HCEC 1CT (cell line): ENCODE measurements around the gene MORF4L1.
"Not testable (repeated sequence)": the region's sequence is repeated elsewhere in the genome, so short reads cannot be mapped to it uniquely, and the experiment has no call there.

Experiments used
- DNase-seq: peaks from one replicate; pipeline ENCODE4 v3.0.0-alpha.2; 2017

Gene MORF4L1

DNA sequence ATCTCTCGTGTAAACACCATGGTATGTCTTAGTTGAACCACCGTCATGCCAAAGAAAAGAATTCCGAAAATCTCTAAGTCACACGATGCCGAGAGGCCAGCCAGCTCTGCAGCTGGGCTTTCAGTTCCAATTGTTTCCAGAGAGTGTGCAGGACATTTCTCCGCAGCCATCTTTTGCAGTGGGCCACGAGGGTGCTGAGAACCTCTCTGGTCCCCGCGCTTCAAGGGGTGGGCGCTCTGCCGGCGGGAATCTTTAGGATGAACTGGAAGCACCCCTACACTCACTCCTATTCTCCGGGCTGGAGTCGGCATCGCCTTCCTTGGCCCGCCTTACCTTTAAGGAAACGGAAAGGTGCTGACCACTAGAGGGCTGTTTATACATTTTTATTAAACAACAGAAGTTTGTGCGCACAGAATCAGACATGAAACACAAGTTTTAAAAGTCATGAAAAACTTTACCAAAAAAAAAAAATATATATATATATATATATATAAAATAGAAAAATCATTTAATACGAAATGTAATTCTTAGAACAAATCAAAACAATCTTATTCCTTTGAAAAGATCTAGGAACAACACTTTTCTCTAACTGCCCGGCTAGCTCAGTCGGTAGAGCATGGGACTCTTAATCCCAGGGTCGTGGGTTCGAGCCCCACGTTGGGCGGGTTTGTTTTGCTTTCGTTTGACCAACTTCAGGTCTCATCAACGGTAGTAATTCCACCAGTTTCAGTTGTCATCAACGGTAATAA lies 12.5 kb upstream of the MORF4L1 start:
- DNase-seq, result peak; percentile 83

DNA sequence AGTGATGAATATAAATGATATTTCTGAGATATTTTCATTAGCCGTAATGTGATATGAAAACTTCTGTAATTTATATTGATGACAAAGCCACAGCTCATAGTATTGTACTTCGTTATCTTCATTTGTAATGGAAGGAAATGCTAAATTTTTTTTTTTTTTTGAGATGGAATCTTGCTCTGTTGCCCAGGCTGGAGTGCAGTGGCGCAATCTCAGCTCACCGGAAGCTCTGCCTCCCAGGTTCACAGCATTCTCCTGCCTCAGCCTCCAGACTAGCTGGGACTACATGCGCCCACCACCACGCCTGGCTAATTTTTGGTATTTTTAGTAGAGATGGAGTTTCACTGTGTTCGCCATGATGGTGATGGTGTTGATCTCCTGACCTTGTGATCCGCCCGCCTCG lies 7.1 kb upstream of the MORF4L1 start:
- DNase-seq, result not testable (repeated sequence)

DNA sequence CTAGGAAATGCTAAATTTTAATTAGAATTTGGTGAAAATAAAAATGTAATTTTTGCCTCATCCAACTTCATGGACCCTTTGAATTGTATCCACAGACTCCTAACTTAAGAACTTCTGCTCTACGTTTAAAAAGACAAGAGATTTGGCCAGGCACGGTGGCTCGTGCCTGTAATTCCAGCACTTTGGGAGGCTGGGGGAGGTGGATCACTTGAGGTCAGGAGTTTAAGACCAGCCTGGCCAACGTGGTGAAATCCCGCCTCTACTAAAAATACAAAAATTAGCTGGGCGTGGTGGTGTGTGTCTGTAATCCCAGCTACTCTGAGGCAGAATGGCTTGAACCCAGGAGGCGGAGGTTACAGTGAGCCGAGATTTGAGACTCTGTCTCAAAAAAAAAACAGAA lies 6.7 kb upstream of the MORF4L1 start:
- DNase-seq, result not testable (repeated sequence)

DNA sequence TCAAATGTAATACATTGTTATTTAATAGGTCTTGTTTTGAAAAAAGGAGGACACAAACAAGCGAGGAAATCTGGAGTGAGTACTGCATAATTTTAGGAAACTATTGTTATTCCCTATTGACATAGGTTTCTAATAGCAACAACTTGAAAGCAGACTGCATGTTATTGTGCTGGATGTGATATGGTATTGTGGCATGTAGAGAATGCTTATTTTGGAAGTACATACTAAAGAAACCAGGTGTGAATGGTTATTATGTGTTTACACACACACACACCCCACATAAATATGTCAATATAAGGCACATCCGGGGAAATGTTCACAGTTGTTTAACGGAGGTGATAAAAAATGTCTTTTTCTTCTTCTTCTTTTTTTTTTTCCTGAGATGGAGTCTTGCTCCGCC lies 5.9 kb upstream of the MORF4L1 start:
- no peak for DNase-seq

DNA sequence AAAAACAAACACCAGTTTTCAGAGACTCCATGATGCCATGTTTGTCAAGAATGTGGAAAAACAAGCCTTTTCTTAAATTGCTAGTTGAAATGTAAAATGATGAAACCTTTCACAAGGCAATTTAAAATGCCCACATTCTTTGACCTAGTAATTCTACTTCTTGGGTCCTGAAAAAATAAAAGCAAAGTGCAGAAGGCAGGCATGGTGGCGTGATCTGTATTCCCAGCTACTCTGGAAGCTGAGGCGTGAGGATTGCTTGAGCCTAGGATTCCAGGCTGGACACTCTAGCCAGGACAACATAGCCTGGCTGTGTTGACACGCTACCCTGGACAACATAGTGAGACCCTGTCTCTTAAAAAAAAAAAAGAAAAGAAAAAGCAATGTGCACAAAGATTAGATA lies 4.3 kb upstream of the MORF4L1 start:
- no peak for DNase-seq

DNA sequence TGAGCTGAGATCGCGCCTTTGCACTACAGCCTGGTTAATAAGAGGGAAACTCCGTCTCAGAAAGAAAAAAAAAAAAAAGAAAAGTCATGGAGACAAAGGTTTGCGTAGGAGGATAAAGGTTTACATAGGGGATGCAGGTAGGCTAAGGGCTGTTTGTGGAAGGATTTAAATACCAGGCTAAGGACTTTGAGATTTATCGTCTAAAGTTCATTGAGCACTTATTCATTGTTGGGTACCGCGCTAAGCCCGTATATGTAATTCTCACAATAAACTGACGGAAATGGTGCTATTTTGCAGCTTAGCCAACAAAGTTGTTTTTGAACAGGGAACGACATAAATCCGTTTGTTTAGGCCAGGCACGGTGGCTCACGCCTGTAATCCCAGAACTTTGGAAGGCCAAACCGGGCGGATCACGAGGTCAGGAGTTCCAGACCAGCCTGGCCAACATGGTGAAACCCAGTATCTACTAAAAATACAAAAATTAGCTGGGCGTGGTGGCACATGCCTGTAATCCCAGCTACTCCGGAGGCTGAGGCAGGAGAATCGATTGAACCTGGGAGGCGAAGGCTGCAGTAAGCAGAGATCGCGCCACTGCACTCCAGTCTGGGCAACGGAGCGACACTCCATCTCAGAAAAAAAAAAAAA lies 1.1 kb upstream of the MORF4L1 start:
- not testable (repeated sequence) for DNase-seq

DNA sequence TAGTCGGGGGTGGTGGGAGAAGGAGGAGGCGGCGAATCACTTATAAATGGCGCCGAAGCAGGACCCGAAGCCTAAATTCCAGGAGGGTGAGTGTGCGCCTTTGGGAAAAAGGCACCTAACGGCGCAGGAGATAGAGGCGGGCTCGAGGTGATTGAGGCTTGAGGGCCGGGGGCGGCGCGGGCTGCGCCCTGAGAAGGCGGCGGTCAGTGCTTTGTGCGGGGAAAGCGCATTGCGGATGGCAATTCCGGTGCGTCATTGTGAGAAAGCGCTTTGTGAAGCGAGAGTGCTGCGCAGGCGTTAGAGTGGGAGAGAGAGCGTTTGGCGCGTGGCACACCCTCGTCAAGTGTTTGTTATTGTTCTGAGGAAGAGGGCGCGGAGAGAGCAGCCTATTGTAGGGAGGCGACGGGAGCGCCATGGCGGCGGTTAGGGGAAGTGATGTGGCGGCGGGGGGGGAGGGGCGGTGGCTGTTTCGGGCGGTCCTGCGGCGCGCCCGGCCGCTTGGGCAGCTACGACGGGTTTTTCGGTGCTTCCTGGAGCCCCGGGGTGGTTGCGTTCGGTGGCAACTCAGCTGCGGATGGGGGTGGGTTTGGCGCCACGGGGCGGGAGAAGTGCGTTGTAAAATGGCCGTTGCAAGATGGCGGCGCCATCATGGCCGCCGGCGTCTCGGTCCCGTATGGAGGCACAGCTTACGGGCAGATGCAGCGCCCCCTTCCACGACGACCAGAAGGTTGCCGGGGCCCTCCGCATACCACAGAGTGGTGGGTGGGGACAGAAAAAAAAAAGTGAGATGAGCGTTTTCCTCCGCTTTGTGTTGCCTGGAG lies 492 bp downstream of the MORF4L1 start:
- peak; percentile 89 for DNase-seq

DNA sequence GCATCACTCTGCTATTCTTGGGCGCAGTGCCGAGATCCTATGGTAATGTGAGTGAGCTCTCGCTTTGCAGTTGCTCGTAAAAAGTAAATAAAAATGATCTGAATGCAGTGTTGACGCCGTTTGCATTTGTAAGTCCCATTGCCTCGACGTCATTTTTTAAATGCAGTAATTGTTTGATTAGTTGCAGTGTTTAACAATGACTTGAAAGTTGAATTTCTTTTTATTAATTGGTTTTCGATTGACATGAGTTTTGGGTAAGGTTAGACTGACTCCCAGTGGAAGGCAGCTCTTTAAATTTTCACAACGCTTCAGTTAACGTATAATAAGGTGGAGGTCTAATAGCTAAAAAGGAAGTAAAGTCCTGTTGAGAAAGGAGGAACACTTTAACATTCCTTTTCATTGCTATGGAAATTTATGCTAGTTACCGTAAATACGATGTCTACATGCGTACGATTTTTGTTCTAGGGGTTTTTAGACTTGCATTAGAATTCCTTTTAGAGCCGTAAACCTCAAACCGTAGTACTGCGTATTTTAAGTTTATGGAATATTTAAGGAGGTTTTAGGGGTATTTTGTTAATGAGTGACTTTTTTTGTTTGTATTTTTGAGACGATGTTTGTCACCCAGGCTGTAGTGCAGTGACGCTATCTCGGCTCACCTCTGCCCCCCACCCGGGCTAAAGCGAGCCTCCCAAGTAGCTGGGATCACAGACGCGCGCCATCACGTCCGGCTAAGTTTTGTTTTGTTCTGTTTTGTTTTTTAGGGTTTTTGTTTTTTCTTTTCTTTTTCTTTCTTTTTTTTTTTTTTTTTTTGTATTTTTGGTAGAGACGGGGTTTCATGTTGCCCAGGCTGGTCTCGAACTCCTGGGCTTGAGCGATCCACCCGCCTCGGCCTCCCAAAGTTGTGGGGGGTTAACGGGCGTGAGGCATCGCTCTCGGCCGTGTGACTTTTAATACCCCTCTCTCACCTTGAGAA lies 1.4 kb downstream of the MORF4L1 start:
- DNase-seq, result peak; percentile 23

DNA sequence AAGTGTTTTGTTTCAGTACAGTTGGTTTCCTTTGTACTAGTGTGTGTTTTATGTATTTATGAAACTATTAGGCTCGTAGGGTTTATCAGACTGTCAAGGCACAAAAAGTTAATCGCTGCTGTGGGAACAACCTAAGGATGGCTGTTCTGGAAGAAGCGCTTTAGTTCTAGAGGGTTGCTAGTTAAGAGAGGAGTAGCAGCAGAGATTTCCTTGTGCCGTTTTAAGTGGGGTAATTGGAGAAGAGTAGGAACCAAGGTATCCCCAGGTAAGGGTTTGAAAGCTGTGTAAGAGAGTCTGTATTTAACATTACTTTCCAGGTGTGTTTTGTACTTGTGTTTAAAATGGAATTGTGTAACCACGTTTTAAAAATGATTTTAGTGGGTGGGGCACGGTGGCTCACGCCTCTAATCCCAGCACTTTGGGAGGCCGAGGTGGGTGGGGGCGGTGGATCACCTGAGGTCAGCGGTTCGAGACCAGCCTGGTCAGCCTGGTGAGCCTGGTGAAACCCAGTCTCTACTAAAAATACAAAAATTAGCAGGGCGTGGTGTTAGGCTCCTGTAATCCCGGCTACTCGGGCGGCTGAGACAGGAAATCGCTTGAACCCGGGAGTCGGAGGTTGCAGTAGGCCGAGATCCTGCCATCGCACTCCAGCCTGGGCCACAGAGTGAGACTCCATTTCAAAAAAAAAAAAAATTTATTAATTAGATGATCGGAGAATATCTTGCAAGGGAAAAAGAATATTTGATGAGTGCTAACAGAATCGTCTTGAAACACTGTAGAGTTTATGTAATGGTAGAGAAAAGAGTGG lies 2.6 kb downstream of the MORF4L1 start:
- DNase-seq, result no peak

DNA sequence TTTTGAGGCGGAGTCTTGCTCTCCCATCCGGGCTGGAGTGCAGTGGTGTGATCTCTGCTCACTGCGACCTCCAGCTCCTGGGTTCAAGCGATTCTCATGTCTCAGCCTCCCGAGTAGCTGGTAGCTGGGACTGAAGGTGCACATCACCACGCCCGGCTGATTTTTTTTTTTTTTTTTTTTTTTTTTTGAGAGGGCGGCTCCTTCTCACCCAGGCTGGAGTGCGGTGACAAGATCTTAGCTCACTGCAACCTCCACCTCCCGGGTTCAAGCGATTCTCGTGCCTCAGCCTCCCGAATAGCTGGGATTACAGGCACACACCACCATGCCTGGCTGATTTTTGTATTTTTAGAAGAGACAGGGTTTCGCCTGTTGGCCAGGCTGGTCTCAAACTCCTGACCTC lies 4.3 kb downstream of the MORF4L1 start:
- not testable (repeated sequence) for DNase-seq

DNA sequence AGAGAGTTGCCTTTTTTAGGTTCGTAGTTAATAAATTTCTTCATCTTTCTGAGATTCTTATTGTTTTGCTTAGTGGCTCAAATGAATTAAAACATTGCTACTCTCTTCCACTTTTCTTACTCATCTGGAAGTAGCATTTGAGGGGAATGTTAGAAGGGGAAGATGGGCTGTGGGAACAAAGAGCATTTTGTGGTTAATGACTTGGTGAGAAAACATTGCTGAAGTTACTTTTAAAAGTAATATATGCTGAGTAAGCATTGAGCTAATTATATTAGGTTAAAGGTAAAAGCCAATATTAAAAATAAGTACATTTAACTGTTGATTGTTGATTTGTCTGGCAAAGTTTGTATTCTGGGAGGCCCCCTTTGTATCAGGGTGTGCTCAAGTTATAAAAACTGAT lies 5.7 kb downstream of the MORF4L1 start:
- peak; percentile 40 for DNase-seq

DNA sequence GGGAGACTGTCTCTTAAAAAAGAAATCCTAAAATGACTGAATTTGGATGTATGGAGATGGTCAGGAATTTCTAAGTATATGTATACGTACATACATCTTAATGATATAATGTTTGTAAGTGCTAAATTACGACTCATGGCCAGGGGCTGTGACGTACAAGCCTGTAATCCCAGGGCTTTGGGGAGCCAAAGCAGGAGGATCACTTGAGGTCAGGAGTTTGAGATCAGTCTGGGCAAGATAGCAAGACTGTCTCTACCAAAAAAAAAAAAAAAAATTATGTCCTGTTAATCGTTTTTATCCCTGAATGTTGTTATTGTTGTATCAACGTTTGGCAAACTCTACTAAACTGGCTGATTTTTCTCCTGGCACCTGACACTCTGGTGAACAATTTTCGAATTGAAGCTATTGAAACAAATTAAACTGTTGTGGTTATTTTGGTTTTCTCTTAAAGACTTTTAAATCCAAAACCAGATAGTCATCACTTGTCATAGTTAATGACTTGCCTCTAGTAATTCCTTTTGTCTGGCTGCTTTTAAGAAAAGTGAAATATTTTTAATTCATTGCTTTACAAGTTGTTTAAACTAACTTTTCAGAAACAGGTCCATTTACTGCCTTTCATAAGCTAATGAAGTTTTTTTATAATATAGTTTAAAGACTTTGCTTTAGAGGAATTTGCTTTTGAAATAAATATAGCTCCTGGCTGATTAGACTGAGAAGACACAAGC lies 7.0 kb downstream of the MORF4L1 start:
- DNase-seq, result no peak

DNA sequence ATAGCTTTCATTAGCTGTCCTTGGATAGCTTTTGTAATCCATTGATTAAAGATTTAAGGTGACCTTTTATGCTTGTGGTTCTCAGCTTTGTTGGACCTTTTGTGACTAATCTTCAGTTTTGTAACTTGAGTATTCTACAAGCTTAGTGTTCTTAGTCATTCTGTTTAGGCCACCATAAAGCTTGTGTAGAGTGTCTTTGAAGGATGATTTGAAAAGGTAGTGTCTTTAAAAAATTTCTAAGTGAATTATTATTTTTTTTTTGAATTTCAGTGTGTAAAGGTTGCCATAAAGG lies 7.5 kb downstream of the MORF4L1 start:
- peak; percentile 74 for DNase-seq

DNA sequence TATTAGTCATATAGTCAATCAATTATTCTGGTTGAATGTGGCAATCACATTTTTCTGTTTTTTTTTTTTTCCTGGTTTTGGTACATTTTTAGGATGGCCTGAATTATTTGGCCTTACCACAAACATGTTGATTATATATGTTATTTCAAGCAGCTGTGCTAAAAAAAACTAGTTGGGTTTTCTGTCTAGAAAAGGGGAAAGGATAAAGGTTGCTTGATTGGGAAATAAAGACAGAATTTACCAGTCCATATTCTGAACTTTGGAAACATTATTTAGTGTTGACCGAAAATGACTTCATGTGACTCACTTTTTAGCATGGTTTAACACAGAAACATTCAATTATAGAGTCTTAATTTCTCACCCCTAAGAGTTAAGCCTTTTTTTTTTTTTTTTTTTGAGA lies 8.1 kb downstream of the MORF4L1 start:
- DNase-seq, result no peak

DNA sequence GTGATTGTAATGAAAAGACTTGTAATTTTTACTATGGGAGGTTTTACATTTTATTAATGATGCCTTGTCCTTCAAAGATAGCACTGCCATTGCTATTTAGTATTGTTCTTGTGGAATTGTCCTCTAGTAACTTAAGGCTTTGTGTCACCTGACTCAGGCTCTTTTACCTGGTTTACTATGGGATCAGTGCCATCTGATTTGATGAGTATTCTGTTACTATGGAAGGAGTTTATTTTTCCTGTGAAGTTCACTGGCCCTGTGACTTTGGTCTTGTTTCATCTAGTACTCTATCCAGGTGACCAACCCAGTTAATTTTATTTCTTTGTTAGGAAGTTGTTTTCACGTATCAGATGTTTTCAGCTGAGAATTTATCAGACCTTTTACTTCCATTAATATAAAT lies 9.0 kb downstream of the MORF4L1 start:
- DNase-seq, result no peak

DNA sequence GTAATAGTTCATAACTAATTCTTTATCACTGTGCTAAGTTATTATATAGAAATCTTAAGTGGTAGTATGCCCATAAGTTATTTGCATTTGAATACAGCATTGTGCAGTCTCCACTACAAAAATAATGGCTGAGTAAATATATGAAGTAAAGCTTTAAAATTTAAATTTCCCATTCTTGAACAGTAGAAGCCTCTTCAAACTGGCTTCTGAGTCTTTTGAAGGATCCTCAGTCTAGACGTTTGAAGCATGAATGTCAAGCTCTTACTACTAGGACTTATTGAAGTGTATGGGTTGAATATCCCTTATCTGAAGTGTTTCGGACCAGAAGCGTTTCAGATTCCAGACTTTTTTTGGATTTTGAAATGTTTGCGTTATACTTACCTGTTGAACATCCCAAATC lies 16.3 kb downstream of the MORF4L1 start:
- no peak for DNase-seq

DNA sequence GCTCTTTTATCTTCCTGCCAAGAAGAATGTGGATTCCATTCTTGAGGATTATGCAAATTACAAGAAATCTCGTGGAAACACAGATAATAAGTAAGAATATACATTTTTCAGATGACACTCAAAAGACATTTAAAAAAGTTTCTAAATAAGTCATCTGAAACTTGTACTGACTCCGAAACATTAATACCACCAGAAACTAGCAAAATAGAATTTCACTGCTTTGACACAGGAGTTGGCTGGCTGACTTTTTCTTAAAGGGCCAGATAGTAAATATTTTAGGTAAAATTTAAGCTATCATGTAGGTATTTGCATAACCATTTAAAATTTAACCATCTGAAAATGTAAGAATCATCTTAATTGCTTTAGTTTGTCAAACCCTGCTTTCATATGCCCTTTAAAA lies 20.8 kb downstream of the MORF4L1 start:
- no peak for DNase-seq

DNA sequence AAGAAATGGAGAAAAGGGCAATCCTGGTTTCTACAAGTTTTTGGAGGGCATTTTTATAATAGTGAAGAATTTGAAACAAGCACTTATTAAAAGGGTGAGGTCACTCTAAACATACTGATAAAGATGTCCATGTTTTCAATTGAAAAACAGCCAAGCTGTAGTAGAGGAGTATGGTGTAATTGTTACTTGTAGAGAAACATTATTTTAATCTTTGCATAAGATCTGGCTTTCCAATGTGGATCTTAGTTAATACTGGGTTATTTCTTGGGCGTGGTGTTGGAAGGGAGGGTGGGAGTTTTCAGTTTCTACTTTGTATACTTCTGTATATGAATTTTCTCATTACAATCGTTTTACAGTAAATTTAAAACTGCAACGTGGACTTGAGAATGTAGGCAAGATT lies 22.8 kb downstream of the MORF4L1 start:
- DNase-seq, result no peak

DNA sequence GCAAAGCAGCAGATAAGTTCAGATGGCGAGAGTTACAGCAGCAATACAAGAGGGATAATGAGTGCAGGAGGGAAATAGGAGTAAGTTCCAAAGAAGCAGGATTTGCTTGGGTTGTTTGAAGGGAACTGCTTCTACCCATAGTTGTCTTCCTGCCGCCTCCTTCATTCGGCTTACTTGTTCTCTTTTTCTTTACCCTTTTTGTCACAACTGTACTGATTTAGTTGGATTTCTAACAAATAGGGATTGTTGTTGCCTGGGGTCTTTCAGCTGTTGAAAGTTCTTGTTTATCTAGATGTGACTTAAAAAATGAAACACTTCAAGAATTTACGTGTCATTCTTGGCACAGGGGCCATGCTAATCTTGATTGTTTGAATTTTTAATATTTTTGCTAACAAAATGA lies 25.9 kb downstream of the MORF4L1 start:
- DNase-seq, result no peak

DNA sequence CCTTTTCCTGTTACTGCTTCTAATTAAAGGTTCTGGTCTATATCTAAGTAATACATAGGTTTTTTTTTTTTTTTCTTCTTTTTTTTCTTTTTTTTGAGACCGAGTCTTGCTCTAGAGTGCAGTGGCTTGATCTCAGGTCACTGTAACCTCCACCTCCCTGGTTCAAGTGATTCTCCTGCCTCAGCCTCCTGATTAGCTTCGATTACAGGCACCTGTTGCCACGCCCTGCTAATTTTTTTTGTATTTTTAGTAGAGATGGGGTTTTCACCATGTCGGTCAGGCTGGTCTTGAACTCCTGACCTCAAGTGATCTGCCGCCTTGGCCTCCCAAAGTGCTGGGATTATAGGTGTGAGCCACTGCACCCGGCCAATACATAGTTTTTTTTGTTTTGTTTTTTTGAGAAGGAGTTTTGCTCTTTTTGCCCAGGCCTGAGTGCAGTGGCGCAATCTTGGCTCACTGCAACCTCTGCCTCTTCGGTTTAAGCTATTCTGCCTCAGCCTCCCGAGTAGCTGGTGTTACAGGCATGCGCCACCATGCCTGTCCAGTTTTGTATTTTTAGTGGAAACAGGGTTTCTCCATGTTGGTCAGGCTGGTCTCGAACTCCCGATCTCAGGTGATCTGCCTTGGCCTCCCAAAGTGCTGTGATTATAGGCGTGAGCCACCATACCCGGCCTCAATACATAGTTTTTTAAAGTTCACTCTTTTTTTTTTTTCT lies 28.3 kb downstream of the MORF4L1 start:
- not testable (repeated sequence) for DNase-seq
